Adipocyte (in vitro differentiated cells): Measurements from ENCODE around the gene ZNF747.

Experiments
- DNase-seq: peaks from one replicate; pipeline ENCODE4 v3.0.0-alpha.2; 2015; ENCODE audit warnings: low read depth
- H3K27me3 ChIP-seq: replicated peaks from 2 replicates; pipeline ENCODE4 v1.7.0; 2013; ENCODE audit warnings: mild to moderate bottlenecking, low read length, moderate library complexity; ENCODE audit not compliant: control insufficient read depth, insufficient read depth
- H3K36me3 ChIP-seq: 2 replicates; pipeline ENCODE4 v1.7.0; 2013; ENCODE audit warnings: low read length, mild to moderate bottlenecking, moderate library complexity; ENCODE audit not compliant: control insufficient read depth, insufficient read depth, severe bottlenecking
- H3K4me1 ChIP-seq: 2 replicates; pipeline ENCODE4 v1.7.0; 2013; ENCODE audit warnings: mild to moderate bottlenecking, low read length, moderate library complexity; ENCODE audit not compliant: control insufficient read depth, insufficient read depth
- H3K4me3 ChIP-seq: 2 replicates; pipeline ENCODE4 v1.7.0; 2013; ENCODE audit warnings: mild to moderate bottlenecking, low read length, moderate library complexity
- H3K9ac ChIP-seq: 2 replicates; pipeline ENCODE4 v1.7.0; 2013; ENCODE audit warnings: mild to moderate bottlenecking, low read length, moderate library complexity
- H3K9me3 ChIP-seq: 2 replicates; pipeline ENCODE4 v1.7.0; 2013; ENCODE audit warnings: mild to moderate bottlenecking, low read length, moderate library complexity; ENCODE audit not compliant: control insufficient read depth

The ZNF747 gene

DNA sequence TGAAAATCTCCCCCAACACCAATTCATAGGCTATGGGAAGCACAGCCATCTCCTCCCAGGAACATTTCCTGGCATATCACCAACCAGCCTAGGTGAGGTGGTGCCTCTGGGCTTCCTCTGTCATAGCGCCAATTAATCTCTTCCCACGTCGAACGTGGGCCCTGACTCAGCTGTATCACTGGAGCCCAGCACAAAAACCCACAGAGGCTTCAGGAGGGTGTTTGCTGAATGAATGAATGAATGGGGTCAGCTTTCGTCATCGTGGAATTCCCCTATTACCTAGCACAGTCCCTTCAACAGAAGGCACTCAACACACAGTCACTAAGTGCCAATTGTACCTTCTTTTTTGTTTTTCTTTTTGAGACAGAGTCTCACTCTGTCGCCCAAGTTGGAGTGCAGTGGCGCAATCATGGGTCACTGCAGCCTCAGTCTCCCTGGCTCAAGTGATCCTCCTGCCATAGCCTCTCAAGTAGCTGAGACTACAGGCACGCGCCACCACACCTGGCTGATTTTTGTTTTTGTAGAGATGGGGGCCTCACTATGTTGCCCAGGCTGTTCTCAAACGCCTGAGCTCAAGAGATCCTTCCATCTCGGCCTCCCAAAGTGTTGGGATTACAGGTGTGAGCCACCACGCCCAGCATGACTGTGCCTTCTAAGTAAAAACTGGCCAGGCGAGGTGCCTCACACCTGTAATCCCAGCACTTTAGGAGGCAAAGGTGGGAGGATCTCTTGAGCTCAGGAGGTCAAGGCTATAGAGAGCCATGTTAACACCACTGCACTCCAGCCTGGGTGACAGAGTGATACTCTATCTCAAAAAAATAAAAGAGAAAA lies 32.7 kb upstream of the ZNF747 start:
- H3K9me3 ChIP-seq, result no peaks in the 10 kb centered on the region
- no peaks in the 10 kb centered on the region for H3K36me3 ChIP-seq
- H3K9ac ChIP-seq, result no peak overlapping the region
- H3K4me3 ChIP-seq, result no peak overlapping the region
- H3K4me1 ChIP-seq, result peaks cover 14% of the 10 kb centered on the region
- no peaks in the 10 kb centered on the region for H3K27me3 ChIP-seq
- DNase-seq, result no peak

DNA sequence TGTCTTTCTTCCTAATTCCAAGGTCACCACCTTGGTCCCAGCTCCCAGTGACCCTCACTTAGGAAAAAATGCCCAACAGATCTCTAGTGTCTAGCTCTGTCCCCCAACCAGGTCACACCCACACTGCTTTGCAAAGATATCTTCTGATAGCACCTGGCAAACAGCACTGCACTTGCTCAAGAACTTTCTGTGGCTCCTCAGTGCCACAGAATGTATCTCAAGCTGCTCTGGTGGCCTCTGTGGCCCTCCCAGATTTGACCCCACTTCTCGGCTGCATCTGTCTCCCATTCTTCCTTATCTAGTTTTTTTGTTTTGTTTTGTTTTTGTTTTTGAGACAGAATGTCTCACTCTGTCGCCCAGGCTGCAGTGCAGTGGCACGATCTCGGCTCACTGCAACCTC lies 31.9 kb upstream of the ZNF747 start:
- DNase-seq, result no peak
- Histone ChIP-seq H3K9ac (no peak overlapping the region), H3K27me3 (no peaks in the 10 kb centered on the region), H3K4me3 (no peak overlapping the region), H3K4me1 (peaks cover 11% of the 10 kb centered on the region), H3K36me3 (no peaks in the 10 kb centered on the region), H3K9me3 (no peaks in the 10 kb centered on the region)

DNA sequence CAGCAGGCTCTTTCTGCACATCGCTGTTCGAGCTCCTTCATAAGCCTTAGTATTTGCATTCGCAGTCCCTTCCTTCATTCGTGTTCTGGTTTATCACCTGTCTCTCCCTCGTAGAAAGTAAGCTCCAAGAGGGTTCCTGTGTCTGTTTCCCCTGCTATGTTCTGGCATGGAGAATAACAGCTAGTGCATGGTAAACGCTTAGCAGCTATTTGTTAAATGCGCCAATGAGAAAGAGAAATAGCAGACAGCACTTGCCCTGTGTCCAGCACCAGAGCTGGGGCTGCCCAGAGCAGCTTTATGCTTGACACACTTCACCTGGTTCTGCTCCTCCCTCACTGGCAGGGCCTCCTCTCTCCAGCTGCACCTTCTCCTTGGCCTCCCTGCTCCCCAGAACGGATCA lies 31.3 kb upstream of the ZNF747 start:
- Histone ChIP-seq H3K4me1 (peaks cover 9% of the 10 kb centered on the region), H3K9ac (no peak overlapping the region), H3K27me3 (no peaks in the 10 kb centered on the region), H3K36me3 (no peaks in the 10 kb centered on the region), H3K9me3 (no peaks in the 10 kb centered on the region), H3K4me3 (no peak overlapping the region)
- DNase-seq, result no peak

DNA sequence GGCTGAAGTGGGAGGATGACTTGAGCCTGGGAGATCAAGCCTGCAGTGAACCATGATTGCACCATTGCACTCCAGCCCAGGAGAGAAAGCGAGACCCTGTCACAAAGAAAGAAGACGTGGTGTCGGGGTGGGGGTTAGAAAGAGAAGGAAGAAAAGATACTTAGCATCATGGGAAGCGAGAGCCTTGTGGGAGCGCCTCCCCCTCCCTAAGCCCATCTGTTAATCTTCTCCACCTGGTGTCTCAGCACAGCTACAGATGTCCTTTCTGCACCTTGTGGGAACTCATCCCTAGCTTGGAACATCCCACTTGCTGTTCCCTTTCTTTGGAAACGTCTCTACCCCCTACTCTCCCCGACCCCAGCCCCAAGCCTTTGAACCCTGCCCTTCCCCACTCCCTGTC lies 30.9 kb upstream of the ZNF747 start:
- Histone ChIP-seq H3K4me1 (peaks cover 7% of the 10 kb centered on the region), H3K27me3 (no peaks in the 10 kb centered on the region), H3K9ac (no peak overlapping the region), H3K4me3 (no peak overlapping the region), H3K9me3 (no peaks in the 10 kb centered on the region), H3K36me3 (no peaks in the 10 kb centered on the region)
- DNase-seq, result no peak

DNA sequence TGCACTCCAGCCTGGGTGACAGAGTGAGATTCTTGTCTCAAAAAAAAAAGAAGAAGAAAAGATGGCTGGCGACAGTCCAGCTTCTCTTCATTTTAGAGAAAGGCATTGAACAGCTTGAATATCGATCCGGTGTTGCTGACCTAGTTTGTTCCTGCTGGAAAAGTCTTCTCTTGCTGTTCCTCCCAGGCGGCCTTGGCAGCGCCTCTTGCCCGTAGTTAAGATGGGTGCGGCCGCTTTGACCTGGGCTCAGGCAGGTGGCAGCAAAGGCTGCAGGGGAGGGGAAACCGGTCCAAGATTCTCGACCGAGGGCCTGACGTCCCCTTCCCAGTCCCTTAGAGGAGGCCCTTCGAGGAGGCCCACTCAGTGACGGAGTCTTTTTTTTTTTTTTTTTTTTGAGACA lies 27.4 kb upstream of the ZNF747 start:
- Histone ChIP-seq H3K4me1 (peaks cover 4% of the 10 kb centered on the region), H3K27me3 (no peaks in the 10 kb centered on the region), H3K4me3 (no peak overlapping the region), H3K9me3 (no peaks in the 10 kb centered on the region), H3K9ac (no peak overlapping the region), H3K36me3 (no peaks in the 10 kb centered on the region)
- no peak for DNase-seq

DNA sequence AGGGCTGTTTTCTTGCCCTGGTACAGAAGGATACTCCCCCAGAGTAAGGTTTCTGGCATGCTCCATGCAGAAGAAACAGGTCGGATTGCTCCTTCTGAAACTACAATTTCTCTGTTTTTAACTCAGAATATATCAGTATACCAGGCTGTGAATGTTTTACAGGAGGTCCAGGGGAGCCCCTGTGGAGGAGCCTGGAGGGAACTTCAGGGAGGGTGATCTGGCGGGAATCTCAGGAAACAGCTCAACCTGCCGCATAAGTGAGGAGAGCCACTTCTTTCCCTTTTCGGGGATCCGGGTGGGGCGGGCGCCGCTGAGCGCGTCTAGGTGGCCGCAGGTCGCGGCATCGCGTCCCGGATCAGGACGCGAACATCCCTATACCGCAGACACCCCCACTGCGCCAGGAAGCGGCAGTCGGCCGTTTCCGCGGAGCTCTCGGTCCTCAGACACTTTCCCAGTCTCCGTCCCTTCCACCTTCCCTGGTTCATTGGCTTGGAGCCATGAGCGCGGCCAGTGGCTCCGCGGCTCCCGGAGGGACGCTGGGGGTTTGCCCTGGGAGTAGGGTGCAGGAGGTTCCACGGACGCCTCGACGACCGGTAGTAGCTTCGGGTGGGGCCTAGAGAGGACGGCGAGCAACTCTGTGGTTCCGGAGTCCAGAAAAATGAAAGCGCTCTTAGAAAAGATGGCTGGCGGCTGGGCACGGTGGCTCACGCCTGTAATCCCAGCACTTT lies 26.6 kb upstream of the ZNF747 start:
- H3K27me3 ChIP-seq, result no peaks in the 10 kb centered on the region
- peak overlapping the region; percentile 76 for H3K4me3 ChIP-seq
- no peak for DNase-seq

DNA sequence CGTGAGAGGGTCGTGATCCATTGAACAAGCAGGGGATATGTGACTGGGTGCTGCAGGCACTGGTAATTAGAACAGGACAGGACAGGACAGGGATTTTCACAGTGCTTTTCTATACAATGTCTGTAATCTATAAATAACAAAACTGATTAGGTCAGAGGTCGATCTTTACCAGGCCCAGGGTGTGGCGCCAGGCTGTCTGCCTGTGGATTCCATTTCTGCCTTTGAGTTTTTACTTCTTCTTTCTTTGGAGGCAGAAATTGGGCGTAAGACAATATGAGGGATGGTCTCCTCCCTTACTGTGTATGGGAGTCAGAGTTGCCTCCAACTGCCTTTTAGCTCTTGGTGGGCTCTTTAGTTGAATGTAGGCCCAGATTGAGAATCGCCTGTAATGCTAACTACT lies 25.0 kb upstream of the ZNF747 start:
- H3K27me3 ChIP-seq, result no peaks in the 10 kb centered on the region
- DNase-seq, result no peak
- H3K4me3 ChIP-seq, result no peak overlapping the region
- peaks cover 4% of the 10 kb centered on the region for H3K4me1 ChIP-seq
- H3K36me3 ChIP-seq, result peaks cover 9% of the 10 kb centered on the region
- no peaks in the 10 kb centered on the region for H3K9me3 ChIP-seq
- H3K9ac ChIP-seq, result no peak overlapping the region

More for the DNA sequence above, 26.6 kb upstream of the ZNF747 start:
- Histone ChIP-seq H3K36me3 (no peaks in the 10 kb centered on the region), H3K9me3 (no peaks in the 10 kb centered on the region), H3K4me1 (peaks cover 4% of the 10 kb centered on the region), H3K9ac (peak overlapping the region; percentile 72)

DNA sequence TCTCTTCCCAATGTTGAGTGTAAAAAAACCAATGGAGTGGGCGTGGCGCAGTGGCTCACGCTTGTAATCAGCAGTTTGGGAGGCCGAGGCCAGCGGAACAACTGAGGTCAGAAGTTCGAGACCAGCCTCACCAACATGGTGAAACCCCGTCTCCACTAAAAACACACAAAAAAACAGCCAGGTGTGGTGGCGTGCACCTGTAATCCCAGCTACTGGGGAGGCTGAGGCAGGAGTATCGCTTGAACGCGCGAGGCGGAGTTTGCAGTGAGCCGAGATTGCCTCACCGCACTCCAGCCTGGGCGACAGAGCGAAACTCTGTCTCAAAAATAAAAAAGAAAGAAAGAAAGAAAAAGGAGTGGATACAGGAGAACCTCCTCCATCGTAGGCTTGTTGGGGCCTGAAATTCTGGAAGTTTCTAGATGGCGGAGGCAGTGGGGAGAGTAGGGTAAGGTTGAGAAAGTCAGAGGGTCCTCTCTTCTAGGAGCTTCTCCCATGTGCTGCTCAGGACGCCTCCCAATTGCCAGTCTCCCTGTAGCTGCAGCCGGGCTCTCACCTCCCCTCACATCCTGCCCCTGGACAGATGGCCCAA lies 24.2 kb upstream of the ZNF747 start:
- no peaks in the 10 kb centered on the region for H3K9me3 ChIP-seq
- no peak for DNase-seq
- H3K27me3 ChIP-seq, result no peaks in the 10 kb centered on the region
- peaks cover 4% of the 10 kb centered on the region for H3K4me1 ChIP-seq
- peak overlapping the region; percentile 91 for H3K4me3 ChIP-seq
- peaks cover 14% of the 10 kb centered on the region for H3K36me3 ChIP-seq
- H3K9ac ChIP-seq, result peak overlapping the region; percentile 76

DNA sequence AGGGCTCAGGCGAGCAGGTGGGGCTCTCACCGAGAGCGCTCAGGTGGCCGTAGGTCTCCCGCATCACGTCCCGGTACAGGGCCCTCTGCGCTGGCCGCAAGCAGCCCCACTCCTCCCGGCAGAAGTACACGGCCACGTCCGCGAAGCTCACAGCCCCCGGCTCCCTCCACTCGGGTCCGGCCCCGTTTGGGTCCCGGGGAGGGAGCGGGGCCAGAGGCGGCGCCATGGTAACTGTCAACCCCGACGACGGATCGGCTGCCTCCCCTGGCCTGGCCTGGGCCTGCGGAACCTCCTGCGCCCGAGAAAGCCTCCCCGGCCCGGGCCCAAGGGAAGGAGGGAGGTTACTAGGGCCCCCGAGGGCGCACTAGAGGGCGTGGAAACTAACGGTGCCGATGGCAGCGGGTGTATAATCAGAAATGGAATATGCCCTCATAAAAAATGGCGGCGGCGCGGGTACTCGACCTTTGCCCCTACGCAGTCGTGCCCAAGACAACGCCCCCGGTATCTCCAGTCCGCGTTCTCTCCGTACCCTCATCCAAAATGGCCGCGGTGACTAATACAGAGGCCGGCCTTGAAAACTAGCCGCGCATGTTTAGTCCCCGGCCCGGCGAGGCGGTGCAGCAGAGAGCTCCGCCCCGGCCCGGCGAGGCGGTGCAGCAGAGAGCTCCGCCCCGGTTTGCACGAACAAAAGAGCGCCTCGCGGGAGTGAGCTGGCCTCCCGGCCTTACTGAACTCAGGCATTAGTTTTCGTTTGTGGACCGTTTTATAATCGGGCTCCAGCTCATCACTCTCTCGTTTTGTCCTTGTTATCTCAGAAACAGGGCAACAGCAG lies 23.5 kb upstream of the ZNF747 start, which contains the start of gene ZNF764:
Gene ZNF764 (minus strand): TSS at position 418 of the 832 bp plus-strand sequence. CDS start 192 bp downstream, at position 226.
- H3K9ac ChIP-seq, result peak within 1 kb of the TSS; percentile 95
- peak within 1 kb of the TSS; percentile 91 for H3K4me3 ChIP-seq
- no peaks in the 10 kb centered on the region for H3K9me3 ChIP-seq
- H3K4me1 ChIP-seq, result peaks cover 4% of the 10 kb centered on the region
- H3K36me3 ChIP-seq, result peaks cover 14% of the 10 kb centered on the region
- DNase-seq, result peak; percentile 100
- no peaks in the 10 kb centered on the region for H3K27me3 ChIP-seq

DNA sequence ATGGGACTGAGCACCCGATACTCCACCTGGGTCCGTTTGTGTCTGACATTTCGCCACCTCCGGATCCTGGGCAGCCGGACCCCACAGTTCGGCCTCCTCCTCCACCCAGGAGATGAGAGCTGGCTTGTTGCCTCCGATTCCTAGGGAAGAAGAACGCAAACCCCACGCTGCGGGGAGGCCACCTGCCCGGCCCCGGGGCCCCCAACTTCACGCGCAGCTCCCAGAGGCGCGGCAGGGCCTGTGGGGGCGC lies 23.0 kb upstream of the ZNF747 start:
- Histone ChIP-seq H3K4me1 (peaks cover 4% of the 10 kb centered on the region), H3K27me3 (no peaks in the 10 kb centered on the region), H3K9me3 (no peaks in the 10 kb centered on the region), H3K36me3 (peaks cover 14% of the 10 kb centered on the region), H3K4me3 (peak overlapping the region; percentile 91), H3K9ac (peak overlapping the region; percentile 95)
- no peak for DNase-seq

DNA sequence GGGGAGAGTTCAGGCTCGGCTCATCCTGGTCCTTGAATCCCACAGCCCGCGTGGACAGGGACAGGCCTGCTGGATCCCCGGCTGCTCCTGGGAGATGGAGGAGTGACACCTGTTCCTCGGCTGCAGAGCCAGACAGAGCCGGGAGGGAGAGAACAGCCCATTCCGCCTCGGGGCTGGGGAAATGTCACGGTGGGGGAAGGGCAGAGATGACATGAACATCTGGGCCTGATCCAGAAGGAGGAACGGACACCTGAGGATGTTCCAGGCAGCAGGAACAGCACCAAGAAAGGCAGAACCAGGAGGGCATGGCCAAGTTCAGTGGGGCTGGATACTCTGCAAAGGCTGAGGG lies 21.4 kb upstream of the ZNF747 start:
- H3K9ac ChIP-seq, result no peak overlapping the region
- peaks cover 8% of the 10 kb centered on the region for H3K4me1 ChIP-seq
- DNase-seq, result no peak

More for the DNA sequence above, 21.4 kb upstream of the ZNF747 start:
- Histone ChIP-seq H3K36me3 (peaks cover 14% of the 10 kb centered on the region), H3K4me3 (no peak overlapping the region), H3K27me3 (no peaks in the 10 kb centered on the region), H3K9me3 (no peaks in the 10 kb centered on the region)
